Psoas muscle (tissue), 8 donors: ENCODE measurements around the gene FH. TPM values are rescaled to one million over a fixed set of nuclear protein-coding genes. Genes with fewer than 3 reads are reported as not detected.

Experiments used
- ATAC-seq, 4 donors: fragments of 200-7000 bp; cut with Tn5 transposase; one replicate each; pipeline ENCODE4 v1.9.1; 2020; ENCODE audit warnings: moderate library complexity in 3 of 4, mild to moderate bottlenecking in 2 of 4
- DNase-seq, 2 donors: peaks; one replicate each; pipeline ENCODE4 v3.0.0-alpha.2; 2020
- H3K27ac ChIP-seq: fragments of 200-600 bp; one replicate; pipeline ENCODE4 v1.8.0; 2022
- H3K27me3 ChIP-seq, 3 donors: fragments of 200-600 bp in 1 of 3; one replicate each; pipeline versions ENCODE4 v1.6.1 to v1.8.0; 2013 to 2022; ENCODE audit warnings: low read length in 2 of 3, mild to moderate bottlenecking in 2 of 3, moderate library complexity in 1 of 3; ENCODE audit not compliant: insufficient read depth in 3 of 3
- H3K36me3 ChIP-seq, 2 donors: fragments of 200-600 bp in 1 of 2; one replicate each; pipeline versions ENCODE4 v1.6.1 to v1.8.0; 2013 to 2022; ENCODE audit warnings: low read depth in 1 of 2, mild to moderate bottlenecking in 1 of 2, moderate library complexity in 1 of 2; ENCODE audit not compliant: insufficient read depth in 1 of 2
- H3K4me1 ChIP-seq: fragments of 200-600 bp; one replicate; pipeline ENCODE4 v1.8.0; 2022
- H3K4me3 ChIP-seq: fragments of 200-600 bp; one replicate; pipeline ENCODE4 v1.8.0; 2022; ENCODE audit warnings: mild to moderate bottlenecking
- H3K9me3 ChIP-seq: fragments of 200-600 bp; one replicate; pipeline ENCODE4 v1.8.0; 2022
- WGBS, 3 donors: extraction: QIAGEN DNeasy Blood & Tissue Kit; methylation state at CpG; one replicate each; pipeline versions ENCODE4 v1.1.6 to v1.1.7; 2013; 5-methylcytosine and 5-hydroxymethylcytosine counted together
- intact Hi-C, 2 donors: fragments of 100-400 bp; cut with DNase I; formaldehyde crosslinking; loops; one replicate each; pipeline versions ENCODE4 v1.11.0 to v1.14.2; 2022
- polyA plus RNA-seq, 3 donors: library from polyadenylated mRNA; stranded (reverse); fragments of 200-250 nt; gene quantifications; one replicate each; pipeline ENCODE4 v1.2.3, GENCODE V29; 2013
- total RNA-seq, 4 donors: library from RNA; stranded (reverse); fragmentation: NEBNext Ultra II Directional in 2 of 4; extraction: Animal tissue kit (Norgen Biotek cat#: 25700) in 2 of 4; gene quantifications; one replicate each; pipeline versions ENCODE4 v1.2.1 to v1.2.4, GENCODE V29; 2021 to 2023
- TF ChIP-seq, protein P1 (sequence below): fragments of 200-600 bp; IDR thresholded peaks from one replicate; pipeline ENCODE4 v1.8.0; 2022; ENCODE audit warnings: antibody characterized with exemption
- donor health status: healthy with polysubstance abuse.
- donor health status: DM: no; HTN: no; CAD: no; lungs with moderate emphysema.
- donor health status: Bipolar disorder and iron deficiency.
- donor health status: healthy.
- donor health status: DM: yes; HTN: yes; CAD: no.
- donor health status: DM: no; HTN: no; CAD: no.
- donor health status: DM: no; HTN: no; CAD: no.
- donor health status: DM: yes; HTN: yes; CAD: no.

FH gene
- total and polyA plus RNA-seq, 7 donors = 105 to 164 (median 124) TPM

GRCh38 chr1:241550318-241550717 is 30.8 kb upstream of the FH start:
- ATAC-seq (no peak), DNase-seq (no peak)
- Histone ChIP-seq H3K27ac (no peak overlapping the region), H3K27me3 (peaks cover 0 to 4% (median 0%) of the 10 kb centered on the region in 3 donors), H3K9me3 (no peaks in the 10 kb centered on the region), H3K36me3 (no peaks in the 10 kb centered on the region), H3K4me1 (no peaks in the 10 kb centered on the region), H3K4me3 (no peak overlapping the region)
- 73 to 80% (median 77%) methylated on average over 1 of the region's 1 CpG for WGBS, 3 donors
- intact Hi-C loops = no loop called here
- TF ChIP-seq, protein P1, sequence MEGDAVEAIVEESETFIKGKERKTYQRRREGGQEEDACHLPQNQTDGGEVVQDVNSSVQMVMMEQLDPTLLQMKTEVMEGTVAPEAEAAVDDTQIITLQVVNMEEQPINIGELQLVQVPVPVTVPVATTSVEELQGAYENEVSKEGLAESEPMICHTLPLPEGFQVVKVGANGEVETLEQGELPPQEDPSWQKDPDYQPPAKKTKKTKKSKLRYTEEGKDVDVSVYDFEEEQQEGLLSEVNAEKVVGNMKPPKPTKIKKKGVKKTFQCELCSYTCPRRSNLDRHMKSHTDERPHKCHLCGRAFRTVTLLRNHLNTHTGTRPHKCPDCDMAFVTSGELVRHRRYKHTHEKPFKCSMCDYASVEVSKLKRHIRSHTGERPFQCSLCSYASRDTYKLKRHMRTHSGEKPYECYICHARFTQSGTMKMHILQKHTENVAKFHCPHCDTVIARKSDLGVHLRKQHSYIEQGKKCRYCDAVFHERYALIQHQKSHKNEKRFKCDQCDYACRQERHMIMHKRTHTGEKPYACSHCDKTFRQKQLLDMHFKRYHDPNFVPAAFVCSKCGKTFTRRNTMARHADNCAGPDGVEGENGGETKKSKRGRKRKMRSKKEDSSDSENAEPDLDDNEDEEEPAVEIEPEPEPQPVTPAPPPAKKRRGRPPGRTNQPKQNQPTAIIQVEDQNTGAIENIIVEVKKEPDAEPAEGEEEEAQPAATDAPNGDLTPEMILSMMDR = no peak

DNA sequence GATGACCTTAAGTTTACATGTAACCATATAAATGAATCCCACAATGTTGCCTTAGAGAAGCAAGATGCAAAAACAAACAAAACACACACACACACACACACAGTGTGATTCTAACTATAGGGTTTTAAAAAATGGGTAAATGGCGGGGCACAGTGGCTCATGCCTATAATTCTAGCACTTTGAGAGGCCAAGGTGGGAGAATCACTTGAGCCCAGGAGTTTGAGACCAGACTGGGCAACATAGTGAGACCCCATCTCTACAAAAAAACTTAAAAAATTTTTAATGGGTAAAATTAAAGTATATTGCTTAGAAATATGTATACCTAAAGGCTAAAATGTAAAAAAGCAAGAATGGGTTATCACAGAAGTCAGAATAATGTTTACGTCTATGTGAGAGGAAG is 28.5 kb upstream of the FH start:
- Histone ChIP-seq H3K4me3 (no peak overlapping the region), H3K9me3 (no peaks in the 10 kb centered on the region), H3K27ac (no peak overlapping the region), H3K36me3 (no peaks in the 10 kb centered on the region), H3K27me3 (peaks cover 0 to 4% (median 0%) of the 10 kb centered on the region in 3 donors), H3K4me1 (no peaks in the 10 kb centered on the region)
- no peak for DNase-seq
- ATAC-seq = no peak
- intact Hi-C loops = no loop called here
- WGBS, 3 donors = 46 to 68% (median 67%) methylated on average over 2 of the region's 2 CpGs
- TF ChIP-seq, protein P1 = no peak

DNA sequence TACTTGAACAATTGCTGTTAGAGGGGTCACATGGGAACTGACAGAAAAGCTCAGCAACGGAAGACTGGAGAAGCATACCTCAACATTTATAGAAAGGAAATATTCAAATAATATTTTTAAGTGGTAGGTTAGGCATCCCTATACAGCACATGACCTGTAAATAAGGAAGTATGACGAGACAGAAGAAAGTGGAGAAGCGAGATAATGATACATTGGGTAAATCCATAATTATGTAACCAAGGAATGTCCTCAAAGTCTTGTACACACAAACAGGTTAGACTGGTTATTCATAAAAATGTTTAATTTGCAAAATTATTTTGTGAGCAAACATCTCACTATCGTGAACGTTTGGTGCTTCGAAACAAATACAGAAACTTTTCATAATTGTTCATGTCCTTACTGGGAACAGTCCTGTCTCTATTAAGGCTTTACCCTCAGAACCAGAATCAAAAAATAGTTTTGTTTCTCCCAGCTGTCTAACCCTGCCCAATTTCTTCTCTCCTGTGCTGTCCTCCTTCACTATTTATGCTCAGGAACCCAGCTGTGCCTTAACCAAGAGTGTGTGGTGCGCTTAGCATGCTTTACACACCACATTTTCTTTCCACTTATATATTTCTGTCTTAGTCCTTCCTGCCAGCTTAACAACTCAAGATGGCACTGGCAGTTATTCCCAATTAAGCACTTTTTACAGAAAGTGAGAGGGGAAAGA is 22.8 kb upstream of the FH start:
- DNase-seq (no peak), ATAC-seq (no peak)
- TF ChIP-seq, protein P1 = no peak
- no peak overlapping the region for H3K27ac ChIP-seq
- intact Hi-C loops = no loop called here
- H3K9me3 ChIP-seq = no peaks in the 10 kb centered on the region
- H3K27me3 ChIP-seq = peaks cover 0 to 4% (median 0%) of the 10 kb centered on the region in 3 donors
- H3K4me1 ChIP-seq = no peaks in the 10 kb centered on the region
- WGBS, 3 donors = 84 to 87% (median 86%) methylated on average over 7 of the region's 7 CpGs
- no peak overlapping the region for H3K4me3 ChIP-seq
- H3K36me3 ChIP-seq = no peaks in the 10 kb centered on the region

DNA sequence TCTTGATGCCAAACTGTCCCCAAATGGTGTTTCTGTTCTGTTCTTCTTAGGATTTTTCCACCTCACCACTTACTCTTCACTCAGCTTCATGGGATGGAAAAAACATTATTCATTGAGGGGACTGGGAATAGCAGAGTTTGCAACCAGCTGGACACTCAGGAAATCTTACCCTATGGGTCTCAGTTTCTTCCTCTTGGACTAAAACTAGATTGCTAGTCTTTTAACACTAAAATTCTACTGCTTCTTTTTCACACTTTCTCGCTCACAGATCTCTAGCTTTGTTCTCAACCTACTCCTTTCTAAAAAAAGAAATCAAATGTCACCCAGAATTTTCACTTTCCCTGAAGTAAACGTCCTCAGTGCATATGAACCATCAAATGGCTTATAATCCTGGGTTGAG is 17.4 kb upstream of the FH start:
- no peak overlapping the region for H3K4me3 ChIP-seq
- H3K36me3 ChIP-seq = no peaks in the 10 kb centered on the region
- ATAC-seq (no peak), DNase-seq (no peak)
- no peaks in the 10 kb centered on the region for H3K9me3 ChIP-seq
- no peaks in the 10 kb centered on the region for H3K4me1 ChIP-seq
- TF ChIP-seq, protein P1 = no peak
- intact Hi-C loops = loop anchor here in 1 of 2 donors (10.0 kb wide), 1 partner anchor 308 kb away; the partner anchor contains the start of gene EXO1
- 66 to 73% (median 71%) methylated on average over 2 of the region's 2 CpGs for WGBS, 3 donors
- peaks cover 0 to 3% (median under 1%) of the 10 kb centered on the region in 3 donors for H3K27me3 ChIP-seq
- H3K27ac ChIP-seq = no peak overlapping the region
